GM21390 (cell line): ENCODE results near the gene ATL2.
"Not testable (repeated sequence)": the region's sequence is repeated elsewhere in the genome, so short reads cannot be mapped to it uniquely, and the experiment has no call there.

Experiments
- ATAC-seq: cut with Tn5 transposase; IDR thresholded peaks from one replicate; pipeline ENCODE4 v1.9.1; 2021; ENCODE audit not compliant: unreplicated experiment

ATL2 gene

DNA sequence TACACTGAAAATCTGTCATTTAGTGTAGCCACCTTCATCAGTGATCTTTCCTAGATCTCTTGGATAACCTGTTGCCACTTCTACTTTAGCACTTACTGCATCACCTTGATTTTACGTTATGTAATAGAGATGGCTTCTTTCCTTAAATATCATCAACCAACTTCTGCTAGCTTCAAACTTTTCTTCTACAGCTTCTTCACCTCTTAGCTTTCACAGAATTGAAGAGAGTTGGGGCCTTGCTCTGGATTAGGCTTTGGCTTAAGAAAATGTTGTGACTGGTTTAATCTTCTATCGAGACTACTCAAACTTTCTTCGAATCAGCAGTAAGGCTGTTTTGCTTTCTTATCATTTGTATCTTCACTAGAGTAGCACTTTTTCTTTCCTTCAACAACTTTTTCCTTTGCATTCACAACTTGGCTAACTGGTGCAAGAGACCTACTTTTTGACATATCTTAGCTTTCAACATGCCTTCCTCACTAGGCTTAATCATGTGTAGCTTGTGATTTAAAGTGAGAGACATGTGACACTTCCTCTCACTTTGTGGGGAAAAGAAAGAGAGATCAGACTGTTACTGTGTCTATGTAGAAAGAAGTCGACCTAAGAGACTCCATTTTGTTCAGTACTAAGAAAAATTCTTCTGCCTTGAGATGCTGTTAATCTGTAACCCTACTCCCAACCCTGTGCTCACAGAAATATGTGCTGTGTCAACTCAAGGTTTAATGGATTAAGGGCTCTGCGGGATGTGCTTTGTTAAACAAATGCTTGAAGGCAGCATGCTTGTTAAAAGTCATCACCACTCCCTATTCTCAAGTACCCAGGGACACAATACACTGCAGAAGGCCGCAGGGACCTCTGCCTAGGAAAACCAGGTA is 99.6 kb downstream of the ATL2 start:
- no peak for ATAC-seq

DNA sequence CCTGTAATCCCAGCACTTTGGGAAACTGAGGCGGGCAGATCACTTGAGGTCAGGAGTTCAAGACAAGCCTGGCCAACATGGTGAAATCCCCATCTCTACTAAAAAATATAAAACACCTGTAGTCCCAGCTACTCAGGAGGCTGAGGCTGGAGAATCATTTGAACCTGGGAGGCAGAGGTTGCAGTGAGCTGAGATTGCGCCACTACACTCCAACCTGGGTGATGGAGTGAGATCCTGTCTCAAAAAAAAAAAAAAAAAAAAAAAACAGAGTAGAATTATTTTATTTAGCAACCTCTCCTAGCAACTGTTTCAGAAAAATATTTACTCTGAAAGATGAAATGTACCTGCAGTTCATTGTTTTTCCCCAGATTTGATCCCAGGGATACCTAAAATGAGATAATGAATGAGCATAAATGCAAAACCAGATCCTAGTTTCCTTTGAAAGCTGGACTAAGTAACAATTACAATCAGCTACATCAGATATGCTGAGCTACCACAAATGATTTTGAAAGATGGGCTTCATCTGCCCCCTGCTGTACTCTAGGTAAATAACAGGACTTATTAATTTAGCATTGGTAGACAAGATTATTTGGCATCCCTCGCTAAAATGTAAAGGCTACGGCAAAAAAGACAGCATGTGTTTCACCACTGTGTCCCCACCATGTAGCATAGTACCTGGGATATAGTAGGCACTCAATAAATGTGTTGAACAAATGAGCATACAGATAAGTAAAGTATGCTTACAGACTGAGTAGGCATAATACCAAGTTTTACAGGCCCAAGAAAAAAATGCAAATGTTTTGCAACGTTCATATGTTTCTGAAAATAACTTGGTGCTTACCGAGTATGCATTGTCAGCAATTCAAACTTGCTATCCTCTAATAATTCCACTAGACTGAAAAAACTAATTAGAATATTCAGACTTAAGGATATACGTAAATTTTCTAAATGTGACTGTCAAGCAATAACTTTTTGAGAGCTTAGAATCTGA is 102.5 kb downstream of the ATL2 start:
- ATAC-seq: no peak

DNA sequence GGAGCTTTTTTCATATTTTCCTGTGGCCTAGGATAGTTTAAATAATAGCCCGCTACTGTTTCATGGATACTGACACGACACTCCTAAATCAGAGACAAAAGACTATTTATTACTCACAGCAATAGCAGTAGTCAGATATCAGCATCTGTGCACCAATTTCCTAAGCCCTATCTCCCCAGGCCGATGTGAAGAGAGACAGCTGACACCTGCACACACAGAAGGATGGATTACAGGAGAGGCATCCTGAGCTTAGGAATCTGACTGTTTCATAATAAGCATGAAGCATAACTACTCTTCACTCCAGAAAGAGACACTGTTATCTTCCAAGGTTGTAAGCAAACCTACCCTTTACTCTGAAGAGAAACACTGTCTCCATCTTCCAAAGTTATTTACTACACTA is 105.4 kb downstream of the ATL2 start:
- ATAC-seq: no peak

DNA sequence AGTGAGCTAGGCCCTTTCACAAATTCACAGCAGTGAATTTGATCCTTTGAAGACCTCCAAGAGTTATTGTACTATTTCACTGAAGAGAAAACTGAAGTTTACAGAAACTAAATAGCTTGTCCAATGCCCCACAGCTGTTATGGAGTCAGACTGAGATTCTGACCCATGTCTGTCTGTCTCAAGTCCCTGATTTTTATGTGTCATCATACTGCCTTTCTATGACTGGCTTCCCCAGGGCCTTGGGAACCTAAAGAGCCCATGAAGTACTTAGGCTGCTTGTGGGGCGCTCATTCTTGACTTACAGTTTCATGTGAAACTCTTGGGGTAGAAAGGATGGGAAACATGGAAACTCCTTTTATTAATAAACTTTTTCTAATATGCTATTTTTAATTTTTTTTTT is 107.7 kb downstream of the ATL2 start:
- ATAC-seq: no peak

GRCh38 chr2:38268691-38269327 is 108.3 kb downstream of the ATL2 start:
- ATAC-seq: no peak

- ATAC-seq: no peak
Measured at GRCh38 chr2:38268001-38268400, 109.1 kb downstream of the ATL2 start.

DNA sequence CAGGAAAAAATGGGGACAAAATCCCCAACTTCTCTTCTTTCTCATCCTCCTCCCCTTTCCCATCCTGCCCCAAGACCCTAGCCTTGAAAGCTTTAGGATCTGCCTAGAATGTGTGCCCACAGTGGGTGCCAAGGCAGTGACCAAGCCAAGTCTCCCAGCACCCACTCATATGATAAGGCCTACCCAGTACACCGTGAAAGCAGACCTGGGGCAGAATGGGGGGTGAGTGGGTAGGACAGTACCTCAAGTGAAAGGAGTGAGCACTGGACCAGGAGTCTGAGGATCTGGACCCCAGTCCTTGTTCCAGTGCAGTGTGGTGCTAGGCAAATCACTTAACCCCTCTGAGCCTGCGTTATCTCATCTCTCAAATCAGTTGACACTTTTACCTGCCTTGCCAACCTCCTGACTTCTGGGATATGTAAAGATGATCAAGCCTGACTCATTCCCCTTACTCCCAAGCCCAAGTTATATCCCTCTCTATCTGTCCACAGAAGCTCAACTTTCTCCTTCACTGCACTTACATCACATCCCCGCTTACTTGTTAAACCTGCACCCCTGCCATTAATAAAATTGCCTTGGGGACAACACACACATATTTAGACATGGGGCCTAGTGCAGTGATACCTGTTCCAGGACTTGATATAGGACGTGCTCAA is 109.7 kb downstream of the ATL2 start:
- no peak for ATAC-seq

DNA sequence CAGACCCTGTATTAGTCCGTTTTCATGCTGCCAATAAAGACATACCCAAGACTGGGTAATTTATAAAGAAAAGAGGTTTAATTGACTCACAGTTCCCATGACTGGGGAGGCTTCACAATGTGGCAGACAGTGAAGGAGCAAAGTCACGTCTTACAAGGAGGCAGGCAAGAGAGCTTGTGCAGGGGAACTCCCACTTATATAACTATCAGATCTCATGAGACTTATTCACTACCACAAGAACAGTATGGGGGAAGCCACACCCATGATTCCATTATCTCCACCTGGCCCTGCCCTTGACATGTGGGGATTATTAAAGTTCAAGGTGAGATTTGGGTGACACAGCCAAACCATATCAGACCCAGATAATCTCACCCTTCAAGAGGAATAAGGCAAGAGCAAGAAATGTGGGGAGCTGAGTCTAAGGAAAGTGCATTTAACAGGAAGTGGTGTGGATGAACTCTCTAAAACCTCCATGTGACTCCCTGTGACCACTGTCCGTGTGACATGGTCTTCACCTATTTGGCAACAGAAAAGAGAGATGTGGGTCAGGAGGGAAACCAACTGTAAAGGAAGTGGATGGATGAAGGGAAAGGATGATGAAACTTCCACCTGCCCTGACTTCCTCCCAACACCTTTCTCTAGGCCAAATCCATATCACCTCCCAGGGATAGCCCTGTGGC is 110.6 kb downstream of the ATL2 start:
- ATAC-seq: no peak

GRCh38 chr2:38265461-38265860 is 111.6 kb downstream of the ATL2 start:
- ATAC-seq: no peak

- no peak for ATAC-seq
Measured at GRCh38 chr2:38264396-38265221, 112.5 kb downstream of the ATL2 start.

- no peak for ATAC-seq
Measured at GRCh38 chr2:38263293-38263692, 113.8 kb downstream of the ATL2 start.

- ATAC-seq: peak; percentile 69
Measured at GRCh38 chr2:38262069-38262871, 114.8 kb downstream of the ATL2 start.

DNA sequence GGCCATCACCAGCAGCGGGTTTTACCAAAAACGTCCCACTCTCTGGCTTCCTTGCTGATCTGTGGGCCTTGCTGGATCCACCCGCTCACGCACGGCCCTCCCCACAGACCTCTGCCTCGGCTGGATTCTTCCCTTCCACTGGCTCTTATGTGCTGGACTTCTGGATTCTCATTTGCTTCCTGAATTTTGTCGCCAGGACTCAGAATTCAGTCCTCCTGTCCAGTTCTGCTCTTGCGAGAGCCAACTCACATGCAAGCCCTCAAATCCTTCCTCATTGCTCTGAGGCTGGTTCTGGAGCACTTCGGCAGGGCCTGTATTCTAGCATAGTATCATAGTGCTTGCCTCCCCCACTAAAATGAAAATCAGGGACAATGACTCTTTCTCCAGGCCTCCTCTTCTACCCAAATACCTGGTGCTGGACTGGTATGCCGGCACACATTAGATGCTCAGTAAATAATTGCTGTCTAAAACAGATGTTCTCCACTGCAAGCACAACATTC is 115.5 kb downstream of the ATL2 start:
- ATAC-seq: no peak

- ATAC-seq: no peak
Measured at GRCh38 chr2:38260972-38261371, 116.1 kb downstream of the ATL2 start.

- ATAC-seq: no peak
Measured at GRCh38 chr2:38260469-38260868, 116.6 kb downstream of the ATL2 start.

DNA sequence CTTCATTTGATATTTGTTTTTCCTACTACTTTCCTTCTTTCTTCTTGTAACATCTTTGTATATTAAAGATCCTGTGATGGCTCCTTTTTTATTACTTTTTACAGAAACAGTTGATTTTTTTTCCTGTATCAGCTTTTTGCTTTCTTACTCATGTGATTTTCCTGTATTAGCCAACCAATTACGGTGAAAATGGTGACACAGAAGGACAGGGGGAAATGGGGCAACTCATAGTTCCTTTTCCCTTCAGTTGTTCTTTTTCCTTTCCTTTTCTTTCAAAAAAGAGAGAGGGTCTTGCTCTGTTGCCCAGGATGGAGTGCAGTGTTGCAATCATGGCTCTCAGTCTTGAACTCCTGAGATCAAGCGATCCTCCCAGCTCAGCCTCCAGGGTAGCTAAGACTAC is 117.8 kb downstream of the ATL2 start:
- no peak for ATAC-seq

GRCh38 chr2:38257680-38258079 is 119.4 kb downstream of the ATL2 start:
- not testable (repeated sequence) for ATAC-seq

GRCh38 chr2:38256610-38257009 is 120.5 kb downstream of the ATL2 start:
- ATAC-seq: no peak
